ENCODE results near the gene DMGDH.

Gene DMGDH

GRCh38 chr5:78961743-78962142 lies 107.7 kb downstream of the DMGDH start:
- Histone ChIP-seq H3K4me1 (ENCODE audit: control insufficient read depth in 1 of 2, insufficient read depth in 1 of 2, low read depth in 1 of 2, low read length in 1 of 2) (no peaks in the 10 kb centered on the region), H3K36me3 (peaks cover 26% of the 10 kb centered on the region), H3K4me3 (ENCODE audit: low read depth in 1 of 2, low read length in 1 of 2) (no peak overlapping the region), H3K9me3 (no peaks in the 10 kb centered on the region), H3K27me3 (no peaks in the 10 kb centered on the region), H3K27ac (no peak overlapping the region)
- TF ChIP-seq CTCF (IDR thresholded peaks at IDR 0.05): no peak

GRCh38 chr5:78959767-78960166 lies 109.7 kb downstream of the DMGDH start:
- peaks cover 31% of the 10 kb centered on the region for H3K36me3 ChIP-seq

DNA sequence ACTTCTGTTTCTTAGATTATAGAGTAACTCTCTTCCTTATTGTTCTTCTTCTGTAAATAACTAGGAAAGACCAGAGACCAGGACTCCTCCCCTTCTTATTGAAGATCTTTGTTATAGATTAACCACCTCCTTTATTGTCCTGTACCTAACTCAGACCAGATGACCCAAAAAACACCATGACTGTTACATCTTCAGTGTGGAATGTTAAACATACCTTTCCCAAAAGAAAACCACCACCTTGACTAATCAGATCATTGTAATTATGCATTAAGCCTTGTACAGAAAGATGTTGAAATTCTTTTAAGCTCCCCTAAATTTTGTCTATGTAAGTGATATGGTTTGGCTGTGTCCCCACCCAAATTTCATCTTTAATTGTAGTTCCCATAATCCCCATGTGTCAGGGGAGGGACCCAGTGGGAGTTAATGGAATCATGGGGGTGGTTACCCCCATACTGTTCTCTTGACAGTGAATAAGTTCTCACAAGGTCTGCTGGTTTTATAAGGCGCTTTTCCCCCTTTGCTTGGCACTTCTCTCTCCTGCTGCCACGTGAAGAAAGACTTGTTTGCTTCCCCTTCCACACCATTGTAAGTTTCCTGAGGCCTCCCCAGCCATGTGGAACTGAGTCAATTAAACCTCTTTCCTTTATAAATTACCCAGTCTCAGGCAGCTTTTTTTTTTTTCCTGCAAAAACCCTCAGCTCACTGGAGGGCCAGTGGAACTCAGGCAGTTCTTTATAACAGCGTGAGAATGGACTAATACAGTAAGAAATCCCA lies 110.6 kb downstream of the DMGDH start:
- no peak overlapping the region for H3K27ac ChIP-seq
- no peaks in the 10 kb centered on the region for H3K27me3 ChIP-seq
- H3K9me3 ChIP-seq: no peaks in the 10 kb centered on the region
- H3K4me3 ChIP-seq (ENCODE audit: low read depth in 1 of 2, low read length in 1 of 2): no peak overlapping the region
- H3K36me3 ChIP-seq: peaks cover 24% of the 10 kb centered on the region
- TF ChIP-seq CTCF (IDR thresholded peaks at IDR 0.05): no peak
- H3K4me1 ChIP-seq (ENCODE audit: control insufficient read depth in 1 of 2, insufficient read depth in 1 of 2, low read depth in 1 of 2, low read length in 1 of 2): no peaks in the 10 kb centered on the region

More at GRCh38 chr5:78959767-78960166, 109.7 kb downstream of the DMGDH start:
- Histone ChIP-seq H3K4me1 (ENCODE audit: control insufficient read depth in 1 of 2, insufficient read depth in 1 of 2, low read depth in 1 of 2, low read length in 1 of 2) (no peaks in the 10 kb centered on the region), H3K4me3 (ENCODE audit: low read depth in 1 of 2, low read length in 1 of 2) (no peak overlapping the region), H3K27ac (no peak overlapping the region), H3K9me3 (no peaks in the 10 kb centered on the region), H3K27me3 (no peaks in the 10 kb centered on the region)
- no peak for TF ChIP-seq CTCF (IDR thresholded peaks at IDR 0.05)

- peaks cover 12% of the 10 kb centered on the region for H3K36me3 ChIP-seq
- no peak overlapping the region for H3K27ac ChIP-seq
- no peaks in the 10 kb centered on the region for H3K4me1 ChIP-seq (ENCODE audit: control insufficient read depth in 1 of 2, insufficient read depth in 1 of 2, low read depth in 1 of 2, low read length in 1 of 2)
- no peak for TF ChIP-seq CTCF (IDR thresholded peaks at IDR 0.05)
- H3K27me3 ChIP-seq: no peaks in the 10 kb centered on the region
- H3K4me3 ChIP-seq (ENCODE audit: low read depth in 1 of 2, low read length in 1 of 2): no peak overlapping the region
- no peaks in the 10 kb centered on the region for H3K9me3 ChIP-seq
Observed at GRCh38 chr5:78956901-78957300, 112.6 kb downstream of the DMGDH start.

DNA sequence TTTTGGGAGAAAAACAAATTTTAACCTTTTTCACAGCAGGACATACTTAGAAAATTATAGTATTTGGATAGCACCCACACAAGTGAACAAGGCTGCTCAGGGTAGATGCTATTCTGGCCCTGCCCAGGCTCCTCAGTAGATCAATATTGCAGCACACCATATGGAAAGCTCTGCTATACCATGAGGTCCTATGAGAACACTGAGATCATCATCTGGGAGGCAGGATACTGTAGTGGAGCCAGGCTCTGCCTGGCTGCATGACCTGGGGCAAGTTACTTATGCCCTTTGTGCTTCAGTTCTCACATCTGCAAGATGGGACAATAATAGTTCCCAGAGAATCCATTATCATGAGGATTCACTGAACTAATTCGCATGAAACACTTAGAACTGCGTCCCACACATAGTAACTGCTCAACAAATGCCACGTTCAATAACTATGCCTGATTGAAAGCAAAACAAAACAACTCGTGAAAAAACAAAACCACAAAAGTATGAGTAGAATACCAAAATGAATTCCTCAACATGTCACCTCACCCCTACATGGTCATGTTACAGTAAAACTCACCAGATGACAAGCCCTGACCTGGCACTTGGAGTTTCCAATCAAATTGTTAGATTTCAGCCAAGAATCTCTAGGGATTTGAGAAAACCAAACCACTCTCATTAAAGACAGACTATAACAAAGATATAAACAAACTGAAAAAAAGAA lies 116.2 kb downstream of the DMGDH start:
- H3K4me3 ChIP-seq (ENCODE audit: low read depth in 1 of 2, low read length in 1 of 2): no peak overlapping the region
- H3K9me3 ChIP-seq: no peaks in the 10 kb centered on the region
- no peaks in the 10 kb centered on the region for H3K4me1 ChIP-seq (ENCODE audit: control insufficient read depth in 1 of 2, insufficient read depth in 1 of 2, low read depth in 1 of 2, low read length in 1 of 2)
- H3K27ac ChIP-seq: no peak overlapping the region
- TF ChIP-seq CTCF (IDR thresholded peaks at IDR 0.05): no peak
- H3K36me3 ChIP-seq: peaks cover 13% of the 10 kb centered on the region
- H3K27me3 ChIP-seq: no peaks in the 10 kb centered on the region
